Mesendoderm (in vitro differentiated cells): ENCODE data around the gene GCC1.
"Not testable (repeated sequence)": the region's sequence is repeated elsewhere in the genome, so short reads cannot be mapped to it uniquely, and the experiment has no call there.

ENCODE experiments used
- DNase-seq: peaks from one replicate; pipeline ENCODE4 v3.0.0; 2013
- H2AK5ac ChIP-seq: 2 replicates; pipeline ENCODE4 v1.6.1; 2013; ENCODE audit warnings: low read length, inconsistent platforms
- H2BK120ac ChIP-seq: 2 replicates; pipeline ENCODE4 v1.6.1; 2013; ENCODE audit warnings: low read depth, mild to moderate bottlenecking, low read length, moderate library complexity, mixed read lengths
- H2BK15ac ChIP-seq: replicated peaks from 2 replicates; pipeline ENCODE4 v1.6.1; 2013; ENCODE audit warnings: low read depth, mild to moderate bottlenecking, moderate library complexity
- H2BK5ac ChIP-seq: 2 replicates; pipeline ENCODE4 v1.6.1; 2013; ENCODE audit warnings: low read length, inconsistent platforms
- H3K18ac ChIP-seq: 2 replicates; pipeline ENCODE4 v1.6.1; 2013; ENCODE audit warnings: mild to moderate bottlenecking, low read length, mixed read lengths
- H3K23ac ChIP-seq: one replicate; pipeline ENCODE4 v1.6.1; 2013; ENCODE audit warnings: low read length
- H3K27ac ChIP-seq: 2 replicates; pipeline ENCODE4 v1.5.1; 2013; ENCODE audit warnings: low read depth, mild to moderate bottlenecking, inconsistent platforms, low read length, moderate library complexity
- H3K27me3 ChIP-seq: 2 replicates; pipeline ENCODE4 v1.6.1; 2013; ENCODE audit warnings: low read length, control low read depth, mild to moderate bottlenecking, inconsistent platforms; ENCODE audit not compliant: insufficient read depth, poor library complexity
- H3K36me3 ChIP-seq: 2 replicates; pipeline ENCODE4 v1.6.1; 2013; ENCODE audit warnings: low read length, inconsistent platforms; ENCODE audit not compliant: control insufficient read depth, insufficient read depth
- H3K4ac ChIP-seq: one replicate; pipeline ENCODE4 v1.6.1; 2013; ENCODE audit warnings: low read depth, mild to moderate bottlenecking, low read length, moderate library complexity
- H3K4me1 ChIP-seq: 2 replicates; pipeline ENCODE4 v1.6.1; 2013; ENCODE audit warnings: low read depth, low read length, inconsistent platforms; ENCODE audit not compliant: control insufficient read depth
- H3K4me2 ChIP-seq: 2 replicates; pipeline ENCODE4 v1.6.1; 2013; ENCODE audit warnings: low read length
- H3K4me3 ChIP-seq: 2 replicates; pipeline ENCODE4 v1.5.1; 2013; ENCODE audit warnings: mild to moderate bottlenecking, low read length
- H3K56ac ChIP-seq: one replicate; pipeline ENCODE4 v1.6.1; 2013; ENCODE audit warnings: low read length
- H3K79me1 ChIP-seq: 2 replicates; pipeline ENCODE4 v1.6.1; 2013; ENCODE audit warnings: low read length, inconsistent platforms
- H3K79me2 ChIP-seq: 2 replicates; pipeline ENCODE4 v1.6.1; 2013; ENCODE audit warnings: mild to moderate bottlenecking, low read length; ENCODE audit not compliant: control insufficient read depth, insufficient read depth
- H3K9ac ChIP-seq: 2 replicates; pipeline ENCODE4 v1.6.1; 2013; ENCODE audit warnings: low read length, inconsistent platforms
- H4K5ac ChIP-seq: one replicate; pipeline ENCODE4 v1.6.1; 2013; ENCODE audit warnings: low read length
- H4K8ac ChIP-seq: one replicate; pipeline ENCODE4 v1.6.1; 2013; ENCODE audit warnings: low read depth, mild to moderate bottlenecking, control low read depth, low read length, moderate library complexity
- WGBS: extraction: QIAGEN DNeasy Blood & Tissue Kit; methylation state at CpG from one replicate; pipeline ENCODE4 v1.1.7; 2013; ENCODE audit warnings: low lambda C conversion rate, missing lambda C conversion rate; ENCODE audit not compliant: insufficient coverage; ENCODE audit errors: extremely low coverage; 5-methylcytosine and 5-hydroxymethylcytosine counted together

The GCC1 gene

GRCh38 chr7:127580612-127581011, 4.8 kb downstream of the GCC1 start:
- no peak for DNase-seq
- Histone ChIP-seq H2AK5ac (no peak overlapping the region), H3K9ac (no peak overlapping the region), H3K27ac (no peak overlapping the region), H4K5ac (no peak overlapping the region), H4K8ac (no peak overlapping the region), H2BK15ac (no peak overlapping the region), H3K23ac (no peak overlapping the region), H2BK5ac (no peak overlapping the region), H3K27me3 (no peaks in the 10 kb centered on the region), H2BK120ac (no peak overlapping the region), H3K4me2 (no peak overlapping the region), H3K18ac (no peak overlapping the region), H3K4me1 (peaks cover 3% of the 10 kb centered on the region), H3K4me3 (no peak overlapping the region), H3K36me3 (no peaks in the 10 kb centered on the region), H3K79me2 (peaks cover 12% of the 10 kb centered on the region), H3K79me1 (peaks cover 23% of the 10 kb centered on the region), H3K56ac (no peak overlapping the region), H3K4ac (no peak overlapping the region)

DNA sequence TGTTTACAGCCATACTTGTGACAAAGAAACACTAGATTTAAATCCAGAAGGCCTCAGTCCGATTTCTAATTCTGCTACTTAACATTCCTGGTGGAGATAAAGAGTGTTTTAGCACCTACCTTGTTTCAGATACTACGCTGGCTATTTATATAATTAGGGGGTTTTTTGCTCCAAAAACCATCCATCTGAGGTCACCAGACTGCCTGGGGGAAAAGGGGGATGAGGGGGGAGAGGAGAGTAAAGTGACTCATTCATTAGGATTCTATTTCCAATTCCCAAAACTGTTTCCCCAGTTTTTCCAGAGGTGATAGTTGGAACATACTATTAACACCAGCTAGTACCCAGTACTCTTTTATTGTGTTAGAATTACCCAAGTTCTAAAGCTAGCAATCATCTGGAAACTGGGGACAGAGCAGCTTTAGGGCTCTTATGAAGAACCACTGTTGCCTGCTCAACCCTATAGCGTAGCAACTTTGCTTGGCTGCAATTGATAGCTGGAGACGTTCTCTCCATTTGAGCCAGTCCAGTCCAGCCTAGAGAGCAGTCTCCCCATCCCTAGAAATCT, 6.6 kb downstream of the GCC1 start:
- no peak overlapping the region for H3K56ac ChIP-seq
- peaks cover 5% of the 10 kb centered on the region for H3K79me2 ChIP-seq
- H3K36me3 ChIP-seq: no peaks in the 10 kb centered on the region
- H2BK120ac ChIP-seq: no peak overlapping the region
- no peak overlapping the region for H2BK15ac ChIP-seq
- H3K4me2 ChIP-seq: no peak overlapping the region
- H3K18ac ChIP-seq: no peak overlapping the region
- no peak overlapping the region for H2BK5ac ChIP-seq
- no peaks in the 10 kb centered on the region for H3K27me3 ChIP-seq
- no peak overlapping the region for H3K23ac ChIP-seq
- no peak overlapping the region for H3K4me3 ChIP-seq
- H3K27ac ChIP-seq: no peak overlapping the region
- DNase-seq: no peak
- peaks cover 14% of the 10 kb centered on the region for H3K79me1 ChIP-seq
- H4K8ac ChIP-seq: no peak overlapping the region
- H3K9ac ChIP-seq: no peak overlapping the region
- no peak overlapping the region for H3K4ac ChIP-seq
- no peaks in the 10 kb centered on the region for H3K4me1 ChIP-seq
- WGBS: no CpG with 5 or more reads among the region's 4 CpGs
- no peak overlapping the region for H4K5ac ChIP-seq
- H2AK5ac ChIP-seq: no peak overlapping the region

DNA sequence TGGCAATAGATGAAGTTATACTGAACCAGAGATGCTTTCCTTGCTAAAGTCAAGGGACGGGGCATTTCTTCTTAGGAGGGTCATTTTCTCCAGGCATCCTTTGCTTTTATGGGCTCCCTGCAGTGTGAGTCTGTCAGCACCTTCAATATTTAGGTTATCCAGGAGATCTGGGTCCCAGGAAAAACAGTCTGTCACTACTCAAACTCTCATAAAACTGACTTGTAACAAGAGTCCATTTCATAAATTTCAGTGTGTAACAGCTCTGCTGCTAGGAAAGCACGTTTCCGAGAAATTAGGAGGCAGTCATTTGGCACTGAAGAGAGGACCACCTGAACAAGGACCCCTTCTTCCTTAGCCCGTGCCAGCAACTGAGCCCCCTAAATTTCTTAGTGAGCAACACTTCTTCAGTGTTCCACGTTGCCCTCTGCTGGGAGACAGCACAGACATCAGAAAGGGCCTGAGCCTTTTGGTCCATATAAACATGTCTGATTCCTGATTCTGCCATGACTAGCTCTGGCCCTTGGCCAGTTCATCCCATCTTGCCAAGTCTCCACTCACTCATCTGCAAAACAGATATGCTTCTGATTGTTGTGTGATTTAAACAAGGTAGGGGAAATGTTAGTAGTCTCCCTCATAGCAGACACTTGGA, 7.2 kb downstream of the GCC1 start:
- Histone ChIP-seq H3K79me2 (peaks cover 1% of the 10 kb centered on the region), H4K5ac (no peak overlapping the region), H3K36me3 (no peaks in the 10 kb centered on the region), H3K56ac (no peak overlapping the region), H2BK15ac (no peak overlapping the region), H2BK5ac (no peak overlapping the region), H3K79me1 (peaks cover 9% of the 10 kb centered on the region), H3K27ac (no peak overlapping the region), H3K4me1 (no peaks in the 10 kb centered on the region), H3K23ac (no peak overlapping the region), H2AK5ac (no peak overlapping the region), H3K9ac (no peak overlapping the region), H4K8ac (no peak overlapping the region), H3K18ac (no peak overlapping the region), H3K27me3 (no peaks in the 10 kb centered on the region), H3K4ac (no peak overlapping the region), H2BK120ac (no peak overlapping the region), H3K4me2 (no peak overlapping the region), H3K4me3 (no peak overlapping the region)
- DNase-seq: peak; percentile 33
- no CpG with 5 or more reads among the region's 5 CpGs for WGBS

- Histone ChIP-seq H3K4me2 (no peak overlapping the region), H3K4me3 (no peak overlapping the region), H4K5ac (no peak overlapping the region), H3K36me3 (no peaks in the 10 kb centered on the region), H3K27me3 (no peaks in the 10 kb centered on the region), H4K8ac (no peak overlapping the region), H3K23ac (no peak overlapping the region), H3K79me1 (no peaks in the 10 kb centered on the region), H3K79me2 (no peaks in the 10 kb centered on the region), H3K27ac (no peak overlapping the region), H2BK120ac (no peak overlapping the region), H3K4ac (no peak overlapping the region), H3K56ac (no peak overlapping the region), H2AK5ac (no peak overlapping the region), H3K9ac (no peak overlapping the region), H2BK5ac (no peak overlapping the region), H2BK15ac (no peak overlapping the region), H3K18ac (no peak overlapping the region), H3K4me1 (no peaks in the 10 kb centered on the region)
- no CpG with 5 or more reads among the region's 3 CpGs for WGBS
- DNase-seq: no peak
Observed at GRCh38 chr7:127571741-127572505, 13.5 kb downstream of the GCC1 start.

- H3K9ac ChIP-seq, H3K18ac ChIP-seq, H3K4me2 ChIP-seq, DNase-seq, H4K8ac ChIP-seq, H3K4me1 ChIP-seq, H3K56ac ChIP-seq, H3K79me2 ChIP-seq, H2AK5ac ChIP-seq, H3K27ac ChIP-seq, H4K5ac ChIP-seq, H3K79me1 ChIP-seq, H2BK5ac ChIP-seq, H3K36me3 ChIP-seq, H3K4ac ChIP-seq, H2BK15ac ChIP-seq, H3K4me3 ChIP-seq, H3K27me3 ChIP-seq, H3K23ac ChIP-seq, H2BK120ac ChIP-seq: not testable (repeated sequence)
- WGBS: no CpG with 5 or more reads among the region's 3 CpGs
Observed at GRCh38 chr7:127568034-127568433, 17.4 kb downstream of the GCC1 start.
